AG09319 (cell line): ENCODE results near the gene PTPN12.
"Not testable (repeated sequence)": the region's sequence is repeated elsewhere in the genome, so short reads cannot be mapped to it uniquely, and the experiment has no call there.

Experiments
- DNase-seq: peaks from one replicate; pipeline ENCODE4 v3.0.0-alpha.2; 2010; ENCODE audit warnings: low read depth; ENCODE audit errors: extremely low read depth
- CTCF ChIP-seq: IDR thresholded peaks from 2 replicates; pipeline ENCODE4 v1.5.1; 2011; ENCODE audit warnings: low read depth, mild to moderate bottlenecking, inconsistent platforms, low read length, moderate library complexity

Gene PTPN12

DNA sequence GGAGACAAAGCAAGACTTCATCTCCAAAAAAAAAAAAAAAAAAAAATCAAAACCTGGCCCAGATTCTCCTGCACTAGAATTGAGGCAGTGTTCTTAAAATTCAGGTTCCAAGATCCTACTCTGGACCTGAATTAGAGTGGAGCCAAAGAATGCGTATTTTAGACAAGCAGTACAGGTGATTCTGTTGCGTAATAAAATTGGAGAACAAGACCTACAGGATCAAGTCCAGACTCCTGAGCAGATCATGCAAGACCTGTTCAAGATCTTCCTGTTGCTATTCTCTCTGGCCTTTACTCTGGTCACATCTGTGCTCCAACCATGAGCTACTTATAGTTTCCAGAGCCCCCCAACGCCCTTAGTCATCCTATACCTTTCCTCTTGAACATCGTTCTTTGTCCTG, 107.7 kb downstream of the PTPN12 start:
- no peak for DNase-seq
- no peak for TF ChIP-seq CTCF

- no peak for DNase-seq
- no peak for TF ChIP-seq CTCF
Measured at GRCh38 chr7:77648742-77649338, 111.7 kb downstream of the PTPN12 start.

GRCh38 chr7:77649716-77650349, 112.7 kb downstream of the PTPN12 start:
- no peak for DNase-seq
- TF ChIP-seq CTCF = no peak

- DNase-seq = peak; percentile 12
Measured at GRCh38 chr7:77651575-77652162, 114.6 kb downstream of the PTPN12 start.

GRCh38 chr7:77652826-77653225, 115.7 kb downstream of the PTPN12 start:
- not testable (repeated sequence) for DNase-seq

More at GRCh38 chr7:77651575-77652162, 114.6 kb downstream of the PTPN12 start:
- TF ChIP-seq CTCF = peak; percentile 73

- DNase-seq = no peak
- TF ChIP-seq CTCF = no peak
Measured at GRCh38 chr7:77653572-77653971, 116.5 kb downstream of the PTPN12 start.

- no peak for TF ChIP-seq CTCF
- DNase-seq = no peak
Measured at GRCh38 chr7:77655356-77655755, 118.3 kb downstream of the PTPN12 start.
